Measurements from ENCODE around the gene UBE2S. TPM values are rescaled to one million over a fixed set of nuclear protein-coding genes. Genes with fewer than 3 reads are reported as not detected.

Gene UBE2S
- total RNA-seq, 4 donors from 2014 or later = 6.2 to 14.6 (median 9.2) TPM

- WGBS, 2 donors = 35 to 47% methylated on average over 10 of the region's 11 CpGs
- TF ChIP-seq, protein P1, sequence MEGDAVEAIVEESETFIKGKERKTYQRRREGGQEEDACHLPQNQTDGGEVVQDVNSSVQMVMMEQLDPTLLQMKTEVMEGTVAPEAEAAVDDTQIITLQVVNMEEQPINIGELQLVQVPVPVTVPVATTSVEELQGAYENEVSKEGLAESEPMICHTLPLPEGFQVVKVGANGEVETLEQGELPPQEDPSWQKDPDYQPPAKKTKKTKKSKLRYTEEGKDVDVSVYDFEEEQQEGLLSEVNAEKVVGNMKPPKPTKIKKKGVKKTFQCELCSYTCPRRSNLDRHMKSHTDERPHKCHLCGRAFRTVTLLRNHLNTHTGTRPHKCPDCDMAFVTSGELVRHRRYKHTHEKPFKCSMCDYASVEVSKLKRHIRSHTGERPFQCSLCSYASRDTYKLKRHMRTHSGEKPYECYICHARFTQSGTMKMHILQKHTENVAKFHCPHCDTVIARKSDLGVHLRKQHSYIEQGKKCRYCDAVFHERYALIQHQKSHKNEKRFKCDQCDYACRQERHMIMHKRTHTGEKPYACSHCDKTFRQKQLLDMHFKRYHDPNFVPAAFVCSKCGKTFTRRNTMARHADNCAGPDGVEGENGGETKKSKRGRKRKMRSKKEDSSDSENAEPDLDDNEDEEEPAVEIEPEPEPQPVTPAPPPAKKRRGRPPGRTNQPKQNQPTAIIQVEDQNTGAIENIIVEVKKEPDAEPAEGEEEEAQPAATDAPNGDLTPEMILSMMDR (IDR thresholded peaks at IDR 0.05) = no peak
- no peak for TF ChIP-seq POLR2A (IDR thresholded peaks at IDR 0.05)
- intact Hi-C loops (cut with DNase I; ENCODE audit: low total_unique reads) = no loop called here
- no peak overlapping the region for H3K4me3 ChIP-seq (ENCODE audit: low read depth, poor library complexity, severe bottlenecking)
- no peak for DNase-seq (ENCODE audit: low spot score in 2 of 2)
These were observed 37.1 kb upstream of the UBE2S start for GRCh38 chr19:55444646-55445045.

- 29 to 44% methylated on average over 18 of the region's 18 CpGs for WGBS, 2 donors
- H3K4me3 ChIP-seq (ENCODE audit: low read depth, poor library complexity, severe bottlenecking) = no peak overlapping the region
- intact Hi-C loops (cut with DNase I; ENCODE audit: low total_unique reads) = no loop called here
- no peak for DNase-seq (ENCODE audit: low spot score in 2 of 2)
- TF ChIP-seq POLR2A (IDR thresholded peaks at IDR 0.05) = no peak
- TF ChIP-seq, protein P1 (IDR thresholded peaks at IDR 0.05) = no peak
These were observed 36.4 kb upstream of the UBE2S start for GRCh38 chr19:55443824-55444480.

- intact Hi-C loops (cut with DNase I; ENCODE audit: low total_unique reads) = no loop called here
- H3K4me3 ChIP-seq (ENCODE audit: low read depth, poor library complexity, severe bottlenecking) = no peak within 1 kb of the TSS
- WGBS, 2 donors = 1% methylated on average over 43 of the region's 43 CpGs
- TF ChIP-seq POLR2A (IDR thresholded peaks at IDR 0.05) = no peak
- TF ChIP-seq, protein P1 (IDR thresholded peaks at IDR 0.05) = no peak
- no peak for DNase-seq (ENCODE audit: low spot score in 2 of 2)
These were observed 35.6 kb upstream of the UBE2S start, which contains the start of gene SHISA7 for GRCh38 chr19:55443045-55443823. TSS of gene SHISA7 (minus strand) at chr19:55443300. CDS start at chr19:55442863, 437 bp downstream.

- H3K4me3 ChIP-seq (ENCODE audit: low read depth, poor library complexity, severe bottlenecking) = no peak overlapping the region
- TF ChIP-seq, protein P1 (IDR thresholded peaks at IDR 0.05) = no peak
- TF ChIP-seq POLR2A (IDR thresholded peaks at IDR 0.05) = no peak
- WGBS, 2 donors = 1 to 2% methylated on average over 17 of the region's 72 CpGs
- intact Hi-C loops (cut with DNase I; ENCODE audit: low total_unique reads) = no loop called here
- DNase-seq (ENCODE audit: low spot score in 2 of 2) = no peak
These were observed 34.9 kb upstream of the UBE2S start for GRCh38 chr19:55442372-55442961.

DNA sequence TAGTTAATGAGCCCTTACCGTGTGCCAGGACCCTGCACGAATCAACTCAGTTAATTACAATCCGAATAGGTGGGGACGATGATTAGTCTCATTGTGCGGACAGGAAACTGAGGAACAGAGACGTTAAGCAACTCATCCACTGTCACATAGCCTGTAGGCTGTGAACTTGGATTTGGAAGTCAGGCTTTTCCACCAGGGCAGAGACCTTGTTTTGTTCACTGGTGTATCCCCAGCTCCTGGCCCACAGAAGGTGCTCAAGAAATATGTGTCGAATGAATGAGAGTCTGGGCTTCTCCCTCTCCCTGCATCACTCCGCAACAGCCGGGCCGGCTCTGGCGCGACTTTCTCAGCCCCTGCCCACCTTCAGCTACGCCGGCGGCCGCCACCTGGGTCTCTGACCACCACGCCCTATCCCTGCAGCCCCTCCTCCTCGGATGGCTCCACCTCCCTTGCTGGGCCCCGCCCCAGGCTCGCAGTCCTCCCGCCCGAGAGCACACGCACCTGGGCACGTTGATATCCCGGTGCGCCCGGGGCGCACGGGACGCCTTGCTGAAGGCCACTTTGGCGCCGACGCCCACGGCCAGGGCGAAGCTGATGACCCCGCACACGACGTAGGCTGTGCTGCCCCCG, 34.2 kb upstream of the UBE2S start:
- WGBS, 2 donors = 3 to 5% methylated on average over 22 to 35 of the region's 39 CpGs
- TF ChIP-seq, protein P1 (IDR thresholded peaks at IDR 0.05) = no peak
- no peak for TF ChIP-seq POLR2A (IDR thresholded peaks at IDR 0.05)
- H3K4me3 ChIP-seq (ENCODE audit: low read depth, poor library complexity, severe bottlenecking) = no peak overlapping the region
- no peak for DNase-seq (ENCODE audit: low spot score in 2 of 2)
- intact Hi-C loops (cut with DNase I; ENCODE audit: low total_unique reads) = no loop called here

Measured in lower leg skin (tissue), 4 donors.